ENCODE data around the gene DOCK3.

The DOCK3 gene

DNA sequence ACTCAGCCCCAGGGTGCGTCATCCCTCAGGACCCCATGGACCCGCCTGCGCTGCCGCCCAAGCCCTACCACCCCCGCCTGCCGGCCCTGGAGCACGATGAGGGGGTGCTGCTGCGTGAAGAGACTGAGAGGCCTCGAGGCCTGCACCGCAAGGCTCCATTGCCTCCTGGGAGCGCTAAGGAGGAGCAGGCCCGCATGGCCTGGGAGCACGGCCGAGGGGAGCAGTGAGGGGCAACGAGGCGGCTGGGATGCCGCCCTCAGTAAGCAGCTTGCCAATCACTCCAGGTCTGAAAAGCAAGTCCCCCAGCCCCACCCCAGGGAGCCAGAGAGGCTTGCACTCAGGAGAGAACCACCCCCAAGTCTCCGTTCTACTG is 706.6 kb downstream of the DOCK3 start:
- H3K27me3 ChIP-seq (ENCODE audit: insufficient read depth, low read depth, severe bottlenecking): no peaks in the 10 kb centered on the region
- TF ChIP-seq, protein P1, sequence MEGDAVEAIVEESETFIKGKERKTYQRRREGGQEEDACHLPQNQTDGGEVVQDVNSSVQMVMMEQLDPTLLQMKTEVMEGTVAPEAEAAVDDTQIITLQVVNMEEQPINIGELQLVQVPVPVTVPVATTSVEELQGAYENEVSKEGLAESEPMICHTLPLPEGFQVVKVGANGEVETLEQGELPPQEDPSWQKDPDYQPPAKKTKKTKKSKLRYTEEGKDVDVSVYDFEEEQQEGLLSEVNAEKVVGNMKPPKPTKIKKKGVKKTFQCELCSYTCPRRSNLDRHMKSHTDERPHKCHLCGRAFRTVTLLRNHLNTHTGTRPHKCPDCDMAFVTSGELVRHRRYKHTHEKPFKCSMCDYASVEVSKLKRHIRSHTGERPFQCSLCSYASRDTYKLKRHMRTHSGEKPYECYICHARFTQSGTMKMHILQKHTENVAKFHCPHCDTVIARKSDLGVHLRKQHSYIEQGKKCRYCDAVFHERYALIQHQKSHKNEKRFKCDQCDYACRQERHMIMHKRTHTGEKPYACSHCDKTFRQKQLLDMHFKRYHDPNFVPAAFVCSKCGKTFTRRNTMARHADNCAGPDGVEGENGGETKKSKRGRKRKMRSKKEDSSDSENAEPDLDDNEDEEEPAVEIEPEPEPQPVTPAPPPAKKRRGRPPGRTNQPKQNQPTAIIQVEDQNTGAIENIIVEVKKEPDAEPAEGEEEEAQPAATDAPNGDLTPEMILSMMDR (IDR thresholded peaks at IDR 0.05; ENCODE audit: low read depth, low read length): no peak
- H3K27ac ChIP-seq: no peak overlapping the region
- no peak overlapping the region for H3K4me3 ChIP-seq (ENCODE audit: low read depth, low read length)
- no peak for DNase-seq
- H3K9me3 ChIP-seq (ENCODE audit: severe bottlenecking): no peaks in the 10 kb centered on the region
- H3K36me3 ChIP-seq: peaks cover 12% of the 10 kb centered on the region

DNA sequence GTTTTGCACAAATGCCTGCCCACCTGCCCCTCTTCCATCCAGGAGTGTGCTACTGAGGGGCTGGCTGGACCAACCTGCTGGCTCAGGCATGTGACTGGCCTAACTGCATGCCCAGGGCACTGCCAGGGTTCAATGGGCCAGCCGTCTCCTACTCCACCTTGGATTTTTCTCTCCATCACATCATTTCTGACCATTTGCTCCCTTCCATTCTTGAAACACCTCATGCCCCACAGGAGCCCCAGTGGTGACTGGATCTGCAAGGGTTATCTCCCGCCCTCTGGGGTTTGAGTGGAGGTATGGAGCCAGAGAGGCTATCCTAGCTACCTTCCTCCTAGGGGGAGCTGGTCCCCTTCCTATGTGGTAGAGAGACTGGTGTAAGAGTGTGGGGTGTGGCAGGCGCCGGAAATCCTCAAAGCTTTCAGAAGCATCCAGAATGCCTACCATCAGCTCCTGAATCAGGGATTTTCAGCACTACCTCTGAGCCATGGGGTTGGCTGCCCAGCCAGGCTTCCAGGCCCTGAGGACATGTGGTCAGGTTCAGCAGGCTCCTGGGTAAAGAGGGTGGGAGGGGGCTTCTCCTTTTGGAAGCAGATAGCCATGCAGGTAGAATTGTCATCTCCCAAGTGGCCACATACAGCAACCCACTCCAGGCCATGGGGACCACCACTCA is 707.5 kb downstream of the DOCK3 start:
- no peaks in the 10 kb centered on the region for H3K9me3 ChIP-seq (ENCODE audit: severe bottlenecking)
- no peak overlapping the region for H3K4me3 ChIP-seq (ENCODE audit: low read depth, low read length)
- H3K27ac ChIP-seq: peak overlapping the region; percentile 99
- DNase-seq: no peak
- TF ChIP-seq, protein P1 (IDR thresholded peaks at IDR 0.05; ENCODE audit: low read depth, low read length): no peak
- no peaks in the 10 kb centered on the region for H3K27me3 ChIP-seq (ENCODE audit: insufficient read depth, low read depth, severe bottlenecking)
- peaks cover 21% of the 10 kb centered on the region for H3K36me3 ChIP-seq

DNA sequence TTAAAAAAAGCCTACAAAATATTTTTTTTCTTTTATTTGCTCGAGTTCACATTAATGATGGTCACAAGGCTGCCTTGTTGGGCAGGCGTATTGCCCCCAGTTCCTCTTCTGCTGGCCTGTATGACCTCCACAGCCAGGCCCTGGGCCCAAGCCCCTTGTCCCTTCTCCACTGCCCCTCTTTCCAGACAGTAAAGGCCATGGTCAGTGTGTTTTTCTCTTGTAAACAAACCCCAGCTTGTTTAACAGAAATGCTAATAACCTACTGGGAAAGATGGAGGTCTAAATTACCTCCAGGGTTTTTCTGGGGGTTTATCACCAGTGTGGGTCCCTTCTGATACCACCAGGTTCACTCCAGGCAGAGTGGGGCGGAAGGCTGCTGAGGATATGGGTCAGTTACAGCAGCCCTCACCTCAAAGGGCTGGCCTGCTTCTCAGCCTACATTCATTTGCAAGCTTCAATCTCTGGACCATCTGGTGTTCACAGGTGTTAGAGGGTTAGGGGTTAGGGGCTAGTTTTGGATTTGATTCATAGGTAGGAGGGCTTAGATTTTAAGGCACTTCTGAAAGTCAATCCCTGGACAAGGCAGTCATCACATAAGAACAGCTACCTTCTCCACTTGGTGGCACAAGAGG is 708.3 kb downstream of the DOCK3 start:
- TF ChIP-seq, protein P1 (IDR thresholded peaks at IDR 0.05; ENCODE audit: low read depth, low read length): no peak
- peaks cover 30% of the 10 kb centered on the region for H3K36me3 ChIP-seq
- no peaks in the 10 kb centered on the region for H3K9me3 ChIP-seq (ENCODE audit: severe bottlenecking)
- peak; percentile 58 for DNase-seq
- no peaks in the 10 kb centered on the region for H3K27me3 ChIP-seq (ENCODE audit: insufficient read depth, low read depth, severe bottlenecking)
- peak overlapping the region; percentile 99 for H3K27ac ChIP-seq
- no peak overlapping the region for H3K4me3 ChIP-seq (ENCODE audit: low read depth, low read length)

DNA sequence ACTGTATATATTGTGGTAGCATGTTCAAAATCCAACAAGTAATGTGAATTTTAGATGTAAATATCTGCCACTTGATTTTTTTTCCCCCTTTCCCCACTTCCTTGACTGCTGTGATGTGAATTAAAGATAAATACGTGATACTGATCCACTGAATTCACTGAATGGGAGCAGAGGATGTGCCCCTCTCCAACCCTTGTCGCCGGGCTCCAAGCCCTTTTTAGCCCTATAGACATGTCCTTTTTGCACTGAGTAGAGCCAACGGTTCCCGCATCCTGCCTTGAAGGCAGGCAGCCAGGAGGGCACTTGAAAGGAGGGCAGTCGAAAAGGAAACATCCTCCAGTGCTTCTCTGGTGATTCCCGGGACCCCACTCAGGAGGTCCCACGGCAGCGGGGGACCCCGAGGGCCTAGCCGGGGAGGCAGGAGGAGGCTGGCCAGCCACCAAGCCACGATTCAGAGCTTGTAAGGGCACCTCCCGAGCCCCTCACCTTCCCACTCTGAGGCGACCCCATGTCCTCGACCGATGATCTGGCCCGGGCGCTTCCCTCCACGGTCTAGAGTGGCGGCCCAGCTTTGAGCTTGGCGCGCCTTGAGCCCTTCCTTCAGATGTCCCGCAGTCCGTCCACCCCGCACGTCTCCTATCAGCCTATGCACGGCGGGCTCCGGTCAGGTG is 709.5 kb downstream of the DOCK3 start:
- DNase-seq: no peak
- Histone ChIP-seq H3K36me3 (peaks cover 41% of the 10 kb centered on the region), H3K4me3 (ENCODE audit: low read depth, low read length) (peak overlapping the region; percentile 79), H3K27ac (peak overlapping the region; percentile 99), H3K27me3 (ENCODE audit: insufficient read depth, low read depth, severe bottlenecking) (no peaks in the 10 kb centered on the region), H3K9me3 (ENCODE audit: severe bottlenecking) (no peaks in the 10 kb centered on the region)
- TF ChIP-seq, protein P1 (IDR thresholded peaks at IDR 0.05; ENCODE audit: low read depth, low read length): no peak

DNA sequence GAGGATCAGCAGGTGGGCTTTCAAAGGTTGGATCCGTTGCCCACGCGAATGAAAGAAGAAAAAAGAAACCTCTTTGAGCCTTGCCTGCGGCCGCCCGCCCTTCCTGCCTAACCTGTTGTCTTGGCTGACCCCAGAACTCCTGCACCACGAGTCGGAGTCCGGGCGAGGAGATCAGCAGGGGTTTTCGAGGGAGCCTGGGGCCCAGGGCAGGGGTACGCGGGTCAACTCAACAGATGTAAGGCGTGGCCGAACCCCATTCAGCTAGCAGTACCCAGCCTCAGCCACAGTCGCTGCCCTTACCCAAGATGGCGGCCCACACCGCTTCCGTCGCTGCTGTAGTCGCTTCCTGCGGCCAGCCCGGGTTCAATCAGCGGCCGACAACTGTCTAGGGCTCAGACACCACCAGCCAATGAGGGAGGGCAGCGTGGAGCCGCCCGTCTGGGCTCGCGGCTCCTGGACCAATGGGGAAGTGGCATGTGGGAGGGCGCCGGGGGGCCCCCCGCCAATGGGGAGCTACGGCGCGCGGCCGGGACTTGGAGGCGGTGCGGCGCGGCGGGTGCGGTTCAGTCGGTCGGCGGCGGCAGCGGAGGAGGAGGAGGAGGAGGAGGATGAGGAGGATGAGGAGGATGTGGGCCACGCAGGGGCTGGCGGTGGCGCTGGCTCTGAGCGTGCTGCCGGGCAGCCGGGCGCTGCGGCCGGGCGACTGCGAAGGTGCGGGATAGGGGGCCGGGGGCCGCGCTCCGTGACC is 710.2 kb downstream of the DOCK3 start, which contains the start of gene MANF:
MANF (plus strand) TSS at position 566 of the 748 bp plus-strand sequence; CDS start at position 618, 52 bp downstream.
- Histone ChIP-seq H3K9me3 (ENCODE audit: severe bottlenecking) (no peaks in the 10 kb centered on the region), H3K27ac (peak within 1 kb of the TSS; percentile 99), H3K4me3 (ENCODE audit: low read depth, low read length) (peak within 1 kb of the TSS; percentile 79), H3K27me3 (ENCODE audit: insufficient read depth, low read depth, severe bottlenecking) (no peaks in the 10 kb centered on the region), H3K36me3 (peaks cover 48% of the 10 kb centered on the region)
- peak; percentile 98 for DNase-seq
- TF ChIP-seq, protein P1 (IDR thresholded peaks at IDR 0.05; ENCODE audit: low read depth, low read length): no peak
